SKM-1 treated with dmso at 0.1 percent for 144 hours (cell line): ENCODE measurements around the gene GREM1.

ENCODE experiments used
- DNase-seq: peaks from one replicate; lab custom pipeline; 2025; ENCODE audit not compliant: unreplicated experiment; lab: John Stamatoyannopoulos, UW

The GREM1 gene

DNA sequence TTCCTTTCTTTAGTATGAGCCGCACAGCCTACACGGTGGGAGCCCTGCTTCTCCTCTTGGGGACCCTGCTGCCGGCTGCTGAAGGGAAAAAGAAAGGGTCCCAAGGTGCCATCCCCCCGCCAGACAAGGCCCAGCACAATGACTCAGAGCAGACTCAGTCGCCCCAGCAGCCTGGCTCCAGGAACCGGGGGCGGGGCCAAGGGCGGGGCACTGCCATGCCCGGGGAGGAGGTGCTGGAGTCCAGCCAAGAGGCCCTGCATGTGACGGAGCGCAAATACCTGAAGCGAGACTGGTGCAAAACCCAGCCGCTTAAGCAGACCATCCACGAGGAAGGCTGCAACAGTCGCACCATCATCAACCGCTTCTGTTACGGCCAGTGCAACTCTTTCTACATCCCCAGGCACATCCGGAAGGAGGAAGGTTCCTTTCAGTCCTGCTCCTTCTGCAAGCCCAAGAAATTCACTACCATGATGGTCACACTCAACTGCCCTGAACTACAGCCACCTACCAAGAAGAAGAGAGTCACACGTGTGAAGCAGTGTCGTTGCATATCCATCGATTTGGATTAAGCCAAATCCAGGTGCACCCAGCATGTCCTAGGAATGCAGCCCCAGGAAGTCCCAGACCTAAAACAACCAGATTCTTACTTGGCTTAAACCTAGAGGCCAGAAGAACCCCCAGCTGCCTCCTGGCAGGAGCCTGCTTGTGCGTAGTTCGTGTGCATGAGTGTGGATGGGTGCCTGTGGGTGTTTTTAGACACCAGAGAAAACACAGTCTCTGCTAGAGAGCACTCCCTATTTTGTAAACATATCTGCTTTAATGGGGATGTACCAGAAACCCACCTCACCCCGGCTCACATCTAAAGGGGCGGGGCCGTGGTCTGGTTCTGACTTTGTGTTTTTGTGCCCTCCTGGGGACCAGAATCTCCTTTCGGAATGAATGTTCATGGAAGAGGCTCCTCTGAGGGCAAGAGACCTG is 13.2 kb downstream of the GREM1 start:
- no peak for DNase-seq

DNA sequence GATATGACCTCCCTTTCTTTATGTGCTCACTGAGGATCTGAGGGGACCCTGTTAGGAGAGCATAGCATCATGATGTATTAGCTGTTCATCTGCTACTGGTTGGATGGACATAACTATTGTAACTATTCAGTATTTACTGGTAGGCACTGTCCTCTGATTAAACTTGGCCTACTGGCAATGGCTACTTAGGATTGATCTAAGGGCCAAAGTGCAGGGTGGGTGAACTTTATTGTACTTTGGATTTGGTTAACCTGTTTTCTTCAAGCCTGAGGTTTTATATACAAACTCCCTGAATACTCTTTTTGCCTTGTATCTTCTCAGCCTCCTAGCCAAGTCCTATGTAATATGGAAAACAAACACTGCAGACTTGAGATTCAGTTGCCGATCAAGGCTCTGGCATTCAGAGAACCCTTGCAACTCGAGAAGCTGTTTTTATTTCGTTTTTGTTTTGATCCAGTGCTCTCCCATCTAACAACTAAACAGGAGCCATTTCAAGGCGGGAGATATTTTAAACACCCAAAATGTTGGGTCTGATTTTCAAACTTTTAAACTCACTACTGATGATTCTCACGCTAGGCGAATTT is 14.9 kb downstream of the GREM1 start:
- no peak for DNase-seq

DNA sequence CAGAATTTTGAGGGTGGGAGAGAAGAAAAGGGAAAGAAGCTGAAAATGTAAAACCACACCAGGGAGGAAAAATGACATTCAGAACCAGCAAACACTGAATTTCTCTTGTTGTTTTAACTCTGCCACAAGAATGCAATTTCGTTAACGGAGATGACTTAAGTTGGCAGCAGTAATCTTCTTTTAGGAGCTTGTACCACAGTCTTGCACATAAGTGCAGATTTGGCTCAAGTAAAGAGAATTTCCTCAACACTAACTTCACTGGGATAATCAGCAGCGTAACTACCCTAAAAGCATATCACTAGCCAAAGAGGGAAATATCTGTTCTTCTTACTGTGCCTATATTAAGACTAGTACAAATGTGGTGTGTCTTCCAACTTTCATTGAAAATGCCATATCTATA is 15.5 kb downstream of the GREM1 start:
- no peak for DNase-seq

DNA sequence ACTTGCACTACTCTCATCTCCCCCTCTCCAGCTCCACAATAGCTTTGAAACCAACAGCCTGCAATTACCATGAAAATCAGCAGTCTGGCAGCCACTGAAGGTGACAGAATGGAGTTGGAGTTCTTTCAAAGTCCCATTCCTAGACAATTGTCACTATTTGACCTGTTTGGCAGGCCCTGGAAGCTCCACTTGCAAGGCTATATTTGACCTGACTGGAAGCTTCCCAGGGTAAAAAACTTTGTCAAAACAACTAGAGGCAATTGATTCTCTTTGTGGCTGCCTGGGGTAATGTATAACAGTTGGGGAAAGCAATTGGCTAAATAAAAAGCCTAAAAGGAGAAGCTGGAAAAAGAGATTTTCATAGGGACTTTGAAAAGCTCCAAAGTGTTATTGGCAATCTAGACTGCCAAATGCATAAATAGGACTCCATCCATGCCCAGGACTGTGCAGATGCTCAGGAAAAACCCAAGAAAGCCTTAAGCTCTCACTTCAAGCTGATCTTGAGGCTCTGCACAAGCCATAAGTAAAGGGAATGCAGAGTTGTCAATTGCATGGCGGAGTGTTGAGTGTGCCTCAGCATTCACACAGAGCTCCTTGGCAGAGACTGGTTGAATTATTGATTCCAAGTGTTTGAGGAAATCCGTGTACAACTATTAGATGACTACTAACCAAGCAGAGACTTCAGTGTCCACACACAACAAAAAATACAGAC is 18.3 kb downstream of the GREM1 start:
- DNase-seq, result no peak

DNA sequence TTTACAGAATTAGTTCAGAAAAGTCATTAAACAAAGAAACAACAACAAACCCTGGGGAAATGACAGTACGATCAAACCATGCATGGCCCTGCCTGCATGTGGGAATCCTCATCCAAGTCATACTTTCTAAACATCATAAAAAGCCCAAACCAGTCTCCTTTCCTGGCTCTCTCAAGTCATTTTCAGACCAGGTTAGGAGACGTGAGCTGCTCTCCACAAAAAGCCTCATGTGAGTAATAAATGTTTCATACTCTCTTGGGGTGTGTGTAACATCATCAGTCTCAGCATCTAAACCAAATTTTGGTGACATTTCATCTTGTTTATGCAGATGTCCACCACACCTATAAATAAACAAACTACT is 18.9 kb downstream of the GREM1 start:
- no peak for DNase-seq

DNA sequence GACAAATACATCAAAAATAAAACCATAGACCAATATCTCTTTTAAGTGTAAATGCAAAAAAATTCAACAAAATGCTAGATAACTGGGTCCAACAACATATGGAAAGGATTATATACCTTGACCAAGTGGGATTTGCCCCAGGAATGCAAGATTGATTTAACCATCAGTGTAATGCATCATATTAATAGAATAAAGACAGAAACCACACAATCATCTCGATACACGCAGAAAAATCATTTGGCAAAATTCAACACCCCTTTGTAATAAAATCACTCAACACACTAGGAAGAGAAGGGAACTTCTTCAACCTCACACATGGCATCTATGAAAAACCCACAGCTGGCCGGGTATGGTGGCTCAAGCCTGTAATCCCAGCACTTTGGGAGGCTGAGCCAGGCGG is 19.5 kb downstream of the GREM1 start:
- no peak for DNase-seq

DNA sequence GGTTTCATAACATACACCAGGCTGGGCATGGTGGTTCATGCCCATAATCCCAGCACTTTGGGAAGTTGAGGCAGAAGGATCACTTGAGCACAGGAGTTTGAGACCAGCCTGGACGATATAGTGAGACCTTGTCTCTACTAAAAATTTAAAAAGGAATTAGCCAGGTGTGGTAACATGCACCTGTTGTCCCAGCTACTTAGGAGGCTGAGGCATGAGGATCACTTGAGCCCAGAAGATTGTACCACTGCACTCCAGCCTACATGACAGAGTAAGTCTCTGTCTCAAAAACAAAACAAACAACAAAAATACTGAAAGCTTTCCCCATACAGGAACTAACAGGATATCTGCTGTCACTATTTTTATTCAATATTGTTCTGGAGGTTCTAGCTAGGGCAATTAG is 20.9 kb downstream of the GREM1 start:
- DNase-seq, result no peak

DNA sequence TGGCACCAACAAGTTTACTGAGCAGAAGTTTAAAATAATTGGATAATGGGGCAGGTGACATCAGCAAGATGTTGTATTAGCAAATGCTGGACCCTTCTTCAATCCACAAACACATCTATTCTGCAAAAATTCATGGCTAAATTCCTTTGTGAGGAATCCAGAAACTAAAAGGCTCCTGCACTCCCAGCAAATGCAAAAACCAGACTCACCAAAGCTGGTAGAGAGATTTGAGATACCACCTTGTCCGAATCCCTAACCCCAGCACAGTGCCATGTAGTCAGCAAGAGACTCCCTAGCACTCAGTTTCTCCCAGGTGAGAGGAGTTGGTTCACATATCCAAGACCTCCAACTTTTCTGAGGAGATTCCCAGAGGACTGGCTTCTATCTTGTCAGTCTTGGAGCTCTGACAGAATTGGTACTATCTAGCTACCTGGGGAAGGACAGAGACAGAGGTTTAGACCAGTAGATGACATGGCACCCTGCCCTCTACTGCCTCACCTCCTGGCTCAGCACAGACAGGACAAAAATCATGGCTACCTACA is 21.8 kb downstream of the GREM1 start:
- DNase-seq, result no peak

DNA sequence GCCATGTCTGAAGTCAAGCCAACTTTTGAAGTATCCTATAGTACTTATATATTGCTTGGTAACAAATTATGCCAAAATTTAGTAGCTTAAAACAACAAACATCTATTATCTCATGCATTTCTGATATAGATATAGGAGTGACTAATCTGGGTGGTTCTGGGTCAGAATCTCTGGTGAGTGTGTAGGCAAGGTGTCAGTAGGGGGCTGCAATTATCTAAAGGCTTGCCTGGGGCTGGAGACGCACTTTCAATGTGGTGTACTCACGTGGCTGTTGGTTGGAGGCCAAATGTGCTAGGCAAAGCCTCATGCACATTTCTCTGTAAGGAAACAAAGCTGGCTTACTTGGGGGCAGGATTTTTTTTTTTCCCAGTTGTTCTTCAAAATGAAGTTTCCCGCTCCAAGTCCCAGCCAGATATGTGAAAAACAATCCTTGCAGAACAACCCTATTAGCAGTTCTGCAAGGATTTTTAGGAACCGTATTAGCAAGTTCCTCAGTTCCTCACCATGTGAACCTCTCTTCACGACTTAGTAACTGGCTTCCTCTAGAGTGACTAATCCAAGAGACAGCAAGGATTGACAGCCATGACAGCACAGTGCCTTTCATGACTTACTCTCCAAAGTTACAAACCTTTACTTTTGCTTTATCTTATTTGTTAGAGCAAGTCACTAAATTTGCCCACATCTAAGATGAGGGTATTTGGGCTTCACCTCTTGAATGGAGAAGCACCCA is 25.8 kb downstream of the GREM1 start:
- no peak for DNase-seq

DNA sequence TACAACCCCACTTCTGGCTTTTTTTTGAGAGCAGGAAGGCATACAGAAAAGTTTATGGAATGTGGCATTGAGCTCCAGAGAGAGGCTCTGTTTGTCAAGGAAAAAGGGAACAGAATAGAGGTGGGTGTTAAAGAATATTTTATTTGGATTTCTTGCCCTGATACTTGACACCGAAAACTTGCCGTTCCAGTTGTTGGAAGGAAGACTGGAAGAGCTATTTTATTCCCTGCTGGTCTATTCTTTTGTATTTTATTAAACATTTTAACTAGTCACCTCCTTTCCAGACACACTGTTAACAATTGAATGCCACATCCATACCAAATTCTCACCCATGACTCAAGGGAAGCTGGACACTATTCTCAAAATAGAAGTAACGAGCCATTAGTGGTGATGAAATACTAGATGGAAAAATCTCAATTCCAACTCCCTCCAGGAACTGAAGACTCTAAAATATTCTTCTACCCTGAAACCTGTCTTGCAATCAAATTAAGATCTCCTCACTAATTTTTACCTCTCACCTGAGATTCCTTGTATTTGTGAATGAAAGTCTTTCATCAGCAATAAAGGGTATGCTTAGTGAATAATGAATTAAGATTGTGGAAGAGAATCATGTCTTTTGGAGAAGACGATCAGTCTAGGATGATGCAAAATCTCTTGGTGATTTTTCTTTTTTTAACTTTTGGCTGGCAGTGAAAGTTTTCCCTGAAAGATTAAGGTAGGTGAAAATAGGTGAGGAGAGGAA is 28.5 kb downstream of the GREM1 start:
- no peak for DNase-seq

DNA sequence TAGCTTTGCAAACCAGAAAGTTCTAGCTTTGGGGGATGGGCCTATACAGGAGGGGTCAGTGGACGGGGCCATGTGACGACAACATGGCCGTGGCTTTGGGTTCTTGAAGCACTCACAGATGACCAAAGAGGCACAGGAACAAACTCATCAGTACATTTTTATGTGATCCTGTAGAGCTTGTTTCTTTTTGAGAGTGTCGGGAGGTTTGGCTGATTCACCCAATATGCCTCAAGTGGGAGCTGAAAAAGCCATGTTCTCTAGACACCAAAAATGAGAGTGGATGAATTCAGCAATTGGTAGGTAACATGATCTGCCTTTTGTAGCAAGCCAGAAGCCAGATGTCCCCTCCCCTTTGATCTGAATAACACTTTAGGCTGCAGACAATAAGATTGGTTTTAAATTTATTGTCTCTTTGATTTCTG is 30.1 kb downstream of the GREM1 start:
- no peak for DNase-seq

DNA sequence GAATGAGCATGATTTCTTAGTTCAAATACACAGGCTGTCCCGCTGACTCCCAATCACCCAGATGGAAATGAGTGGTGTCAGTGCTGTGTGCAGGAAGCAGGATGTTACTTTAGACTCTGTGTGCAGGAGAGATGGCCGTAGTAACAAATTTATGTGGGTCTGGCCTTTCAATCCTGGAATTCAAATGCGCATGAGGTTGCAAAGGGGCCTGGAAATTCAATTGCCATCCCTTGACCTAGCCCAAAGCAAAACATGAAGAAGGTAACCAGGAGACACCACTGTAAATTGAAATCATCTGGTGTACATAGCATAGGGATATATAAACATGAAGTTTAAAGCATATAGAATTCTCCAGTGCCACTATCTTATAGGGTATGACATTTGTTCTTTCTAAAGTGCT is 33.2 kb downstream of the GREM1 start:
- no peak for DNase-seq

DNA sequence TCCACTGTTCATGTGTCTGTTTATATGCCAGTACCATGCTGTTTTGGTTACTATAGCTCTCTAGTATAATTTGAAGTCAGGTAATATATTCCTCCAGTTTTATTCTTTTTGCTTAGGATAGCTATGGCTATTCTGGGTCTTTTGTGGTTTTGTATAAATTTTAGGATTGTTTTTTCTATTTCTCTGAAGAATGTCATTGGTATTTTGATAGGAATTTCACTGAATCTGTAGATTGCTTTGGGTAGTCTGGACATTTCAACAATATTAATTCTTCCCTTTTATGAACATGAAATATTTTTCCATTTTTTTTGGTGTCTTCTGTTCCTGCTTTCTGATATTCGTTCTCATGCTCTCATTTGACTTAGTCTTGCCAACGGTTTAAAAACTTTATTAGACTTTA is 39.6 kb downstream of the GREM1 start:
- DNase-seq, result no peak

DNA sequence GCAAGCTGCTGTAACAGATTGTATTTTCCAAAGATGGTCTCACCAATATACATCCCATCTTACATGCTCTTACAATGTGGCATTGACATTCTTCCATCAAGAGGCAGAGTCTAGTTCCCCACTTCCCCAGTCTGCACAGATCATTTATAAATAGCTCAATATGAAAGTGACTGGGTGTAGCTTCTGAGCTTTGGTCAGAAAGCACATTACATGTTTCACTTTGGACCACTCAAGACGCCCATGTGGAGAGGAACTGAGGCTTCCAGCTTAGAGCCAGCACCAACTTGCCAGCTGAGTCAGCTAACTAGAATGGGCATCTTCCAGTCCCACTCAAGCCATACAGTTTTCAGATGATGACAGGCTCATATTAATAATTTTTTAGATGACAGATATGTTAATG is 45.5 kb downstream of the GREM1 start:
- DNase-seq, result no peak

DNA sequence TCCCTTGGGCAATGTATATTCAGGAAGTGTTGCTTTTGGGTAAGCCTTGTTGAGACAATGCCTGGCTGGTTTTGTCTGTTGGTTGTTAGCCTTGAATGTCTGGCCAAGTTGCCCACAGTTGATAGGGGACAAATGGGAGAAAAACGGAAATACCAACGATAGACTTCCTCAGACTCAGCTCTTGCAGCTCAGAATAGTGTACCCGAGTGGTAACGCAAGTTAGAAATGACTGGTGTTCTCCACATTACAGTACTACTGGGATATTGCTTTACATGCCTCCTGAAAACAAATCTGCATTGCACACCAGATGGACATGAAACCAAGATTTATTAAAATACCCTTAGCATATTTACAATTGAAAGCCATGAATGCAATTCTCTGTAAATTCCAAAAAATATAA is 47.4 kb downstream of the GREM1 start:
- no peak for DNase-seq

DNA sequence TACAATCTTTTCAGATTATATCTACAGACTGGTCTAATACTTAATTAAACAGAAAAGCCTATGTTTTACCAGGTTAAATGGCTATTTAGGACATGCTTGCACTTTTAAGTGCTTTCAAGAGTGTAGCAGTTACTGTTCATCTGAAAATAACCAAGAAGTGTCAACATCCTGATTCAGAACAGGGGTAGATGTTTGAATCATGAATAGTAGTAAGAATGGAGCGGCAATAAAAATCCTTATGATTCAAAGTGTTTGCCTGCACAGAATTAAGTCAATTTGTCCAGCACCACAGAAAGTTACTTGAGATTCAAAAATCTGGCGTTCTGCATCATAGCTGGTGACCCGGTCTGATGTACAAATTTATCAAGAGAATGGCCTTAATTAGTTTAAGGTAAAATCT is 48.3 kb downstream of the GREM1 start:
- no peak for DNase-seq

DNA sequence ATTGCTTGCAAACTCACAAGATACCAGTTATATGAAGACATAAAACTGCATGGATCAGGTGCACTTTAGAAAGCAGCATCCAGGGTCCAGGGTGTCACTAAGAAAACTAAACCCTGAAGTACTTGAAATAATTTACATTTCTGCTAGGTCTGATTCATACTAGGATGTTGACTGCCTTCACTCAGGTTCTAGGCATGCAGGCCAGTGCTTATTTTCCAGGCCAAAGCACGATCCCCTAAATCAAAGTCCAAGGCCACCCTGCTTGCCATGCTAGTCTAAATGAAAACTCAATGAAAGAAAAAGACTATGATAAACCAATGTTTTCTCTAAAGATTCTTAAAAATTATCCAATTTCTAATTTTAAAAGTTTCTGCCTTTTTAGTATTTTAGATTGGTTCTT is 49.4 kb downstream of the GREM1 start:
- no peak for DNase-seq

DNA sequence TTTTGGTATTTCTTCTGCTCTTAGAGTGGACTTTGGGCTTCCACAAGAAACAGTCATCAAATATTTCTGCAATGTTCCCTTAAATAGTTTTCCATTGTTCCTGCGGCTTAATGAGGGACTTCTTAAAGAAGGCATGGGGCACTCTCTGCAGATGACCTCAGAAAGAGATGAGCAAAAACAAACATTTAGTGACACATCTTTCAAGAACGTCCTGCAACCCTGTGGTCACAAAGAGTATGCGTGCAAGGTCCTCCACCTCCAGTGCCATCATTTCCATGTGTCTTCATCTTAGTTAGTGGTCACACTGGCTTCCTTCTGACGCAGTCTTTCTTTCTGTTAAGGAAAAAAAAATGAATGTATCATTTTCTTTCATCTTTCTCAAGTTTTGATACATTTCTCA is 56.2 kb downstream of the GREM1 start:
- DNase-seq, result no peak

DNA sequence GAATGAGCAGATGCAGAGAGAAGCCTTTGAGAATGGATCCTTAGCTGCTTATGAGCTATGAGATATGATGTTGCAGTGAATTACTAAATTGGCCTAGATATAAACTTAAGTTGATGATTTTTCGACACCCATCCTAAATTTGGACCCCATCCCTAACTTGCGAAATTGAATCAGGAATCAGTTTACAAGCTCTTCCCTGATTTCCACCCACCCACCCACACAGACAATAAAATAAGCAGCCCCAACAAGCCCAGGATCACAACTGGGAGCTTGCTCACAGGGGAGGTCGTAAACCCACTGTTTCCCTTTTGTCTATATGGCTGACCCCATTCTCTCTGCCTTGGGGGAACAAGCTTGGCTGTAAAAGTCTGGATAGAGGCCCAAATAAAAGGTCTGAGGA is 57.3 kb downstream of the GREM1 start:
- DNase-seq, result no peak

DNA sequence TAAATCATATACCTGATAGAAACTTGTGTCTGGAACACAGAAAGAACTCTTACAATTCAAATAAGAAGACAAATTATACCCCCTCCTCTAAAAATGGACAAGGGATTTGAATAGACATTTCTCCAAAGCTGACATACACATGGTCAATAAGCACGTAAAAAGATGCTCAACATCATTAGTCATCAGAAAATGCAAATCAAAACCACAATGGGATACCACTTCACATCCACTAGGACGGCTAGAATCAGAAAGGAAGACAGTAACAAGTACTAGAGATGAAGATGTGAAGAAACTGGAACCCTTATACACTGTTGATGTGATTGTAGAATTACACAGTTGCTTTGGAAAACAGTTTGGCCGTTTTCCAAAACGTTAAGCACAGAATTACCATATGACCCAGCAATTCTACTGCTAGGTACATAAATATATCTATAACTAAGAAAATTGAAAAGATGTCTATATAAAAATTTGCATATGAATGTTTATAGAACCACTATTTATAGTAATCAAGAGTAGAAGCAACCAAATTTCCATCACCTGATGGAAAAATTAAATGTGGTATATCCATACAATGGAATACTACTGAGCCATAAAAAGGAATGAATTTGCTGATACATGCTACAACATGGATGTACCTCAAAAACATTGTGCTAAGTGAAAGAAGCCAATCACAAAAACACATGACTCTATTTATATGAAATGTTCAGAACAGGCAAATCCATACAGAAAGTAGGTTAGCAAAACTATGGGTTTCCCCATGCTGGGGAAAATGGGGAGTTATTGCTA is 60.8 kb downstream of the GREM1 start:
- no peak for DNase-seq
